ENCODE results near the gene RAMP3. TPM values are rescaled to one million over a fixed set of nuclear protein-coding genes. Genes with fewer than 3 reads are reported as not detected.

Gene RAMP3
- total and polyA plus RNA-seq, 9 of the 15 experiments (the other 6 are each of a cell fraction or from before 2014, with no cell fraction given) = not detected

- WGBS (ENCODE audit: insufficient coverage, low coverage, missing lambda C conversion rate) = 2% methylated on average over 8 of the region's 8 CpGs
- in situ Hi-C loops (cut with MboI) (no loop called here), intact Hi-C loops (cut with micrococcal nuclease) (no loop called here)
- H3K36me3 ChIP-seq (ENCODE audit: control insufficient read depth, insufficient read depth, low read length) = no peaks in the 10 kb centered on the region
- no peaks in the 10 kb centered on the region for H3K9me1 ChIP-seq (ENCODE audit: control insufficient read depth, insufficient read depth, low read length)
- H3K27me3 ChIP-seq (ENCODE audit: control insufficient read depth in 2 of 2, insufficient read depth in 2 of 2, low read length in 2 of 2) = peaks cover 17 to 53% of the 10 kb centered on the region in 2 experiments; a peak in 4 of 5 replicates
- H3K9me3 ChIP-seq (replicated peaks; ENCODE audit: control insufficient read depth, insufficient read depth, low read depth, low read length) = no peaks in the 10 kb centered on the region
- peaks cover 5% of the 10 kb centered on the region for H4K20me1 ChIP-seq (replicated peaks; ENCODE audit: control insufficient read depth, insufficient read depth, low read length)
- peak; percentile 55 to 65 (median 60) for DNase-seq (ENCODE audit: extremely low read depth in 1 of 4, low spot score in 3 of 4)
- H2AFZ ChIP-seq (ENCODE audit: low read depth, low read length) = no peak overlapping the region
- BruUV-seq (replicated peaks) = no TSS peak
- H3K4me3 ChIP-seq = no peak overlapping the region
- no peak overlapping the region; a peak in 1 of 4 replicates for H3K9ac ChIP-seq (ENCODE audit: insufficient read depth in 1 of 2, low read depth in 2 of 2, low read length in 2 of 2)
- peak; percentile 76 for ATAC-seq
- no peaks in the 10 kb centered on the region for H3K79me2 ChIP-seq (ENCODE audit: control insufficient read depth, insufficient read depth, low read length)
- 0 out of 2 replicates have a peak overlapping the region, but pooled peaks have one; percentile 35 for H3K4me2 ChIP-seq (ENCODE audit: insufficient read depth, low read length)
- no peak overlapping the region for H3K27ac ChIP-seq (ENCODE audit: extremely low read depth, low read depth, low read length)
- CTCF ChIA-PET (ENCODE audit: low intra/inter-chr PET ratio) = no interaction called here
- POLR2A ChIA-PET = interaction anchor here (1.0 to 1.4 kb wide), 3 partner anchors 10 to 22 kb away, joined by 4 to 5 read pairs (median 4); no protein-coding TSS in a partner anchor
- FAIRE-seq = peak; percentile 61
- H3K4me1 ChIP-seq (replicated peaks in 1 of 2; ENCODE audit: control insufficient read depth in 2 of 2, insufficient read depth in 2 of 2, low read length in 2 of 2) = peaks cover 9 to 12% of the 10 kb centered on the region in 2 experiments; a peak in 3 of 5 replicates
- TF ChIP-seq ZNF561 (CRISPR knock-in tag; conservative IDR thresholded peaks at IDR 0.05) (no peak), KAT7 (CRISPR knock-in tag; IDR thresholded peaks at IDR 0.05; ENCODE audit: borderline replicate concordance) (no peak), ARID4B (CRISPR knock-in tag; IDR thresholded peaks at IDR 0.05) (no peak), ZFP36 (IDR thresholded peaks at IDR 0.05; ENCODE audit: low read depth, low read length, partially characterized antibody) (no peak), GATA2 (CRISPR knock-in tag; IDR thresholded peaks at IDR 0.05) (0 out of 2 replicates have a peak, but pooled peaks have one; percentile 28), SMARCE1 (IDR thresholded peaks at IDR 0.05) (0 out of 2 replicates have a peak, but pooled peaks have one; percentile 52), TCF3 (CRISPR knock-in tag; IDR thresholded peaks at IDR 0.05) (peak; percentile 84), RBM25 (IDR thresholded peaks at IDR 0.05; ENCODE audit: low read depth, low read length, severe bottlenecking) (no peak), ZNF512 (tag; IDR thresholded peaks at IDR 0.05) (no peak), MEF2D (tag; conservative IDR thresholded peaks at IDR 0.05; ENCODE audit: low read depth) (no peak), C11orf30 (IDR thresholded peaks at IDR 0.05; ENCODE audit: low read depth) (0 out of 2 replicates have a peak, but pooled peaks have one; percentile 6), ZNF143 (CRISPR knock-in tag; IDR thresholded peaks at IDR 0.05) (no peak)
Observed at GRCh38 chr7:45229156-45229920, 71.7 kb downstream of the RAMP3 start.
